HG02852 (cell line): Measurements from ENCODE around the gene DNPH1.

Source experiments
- ATAC-seq: cut with Tn5 transposase; IDR thresholded peaks from one replicate; pipeline ENCODE4 v1.9.1; 2021; ENCODE audit warnings: mild to moderate bottlenecking, moderate library complexity; ENCODE audit not compliant: unreplicated experiment

DNPH1 gene

DNA sequence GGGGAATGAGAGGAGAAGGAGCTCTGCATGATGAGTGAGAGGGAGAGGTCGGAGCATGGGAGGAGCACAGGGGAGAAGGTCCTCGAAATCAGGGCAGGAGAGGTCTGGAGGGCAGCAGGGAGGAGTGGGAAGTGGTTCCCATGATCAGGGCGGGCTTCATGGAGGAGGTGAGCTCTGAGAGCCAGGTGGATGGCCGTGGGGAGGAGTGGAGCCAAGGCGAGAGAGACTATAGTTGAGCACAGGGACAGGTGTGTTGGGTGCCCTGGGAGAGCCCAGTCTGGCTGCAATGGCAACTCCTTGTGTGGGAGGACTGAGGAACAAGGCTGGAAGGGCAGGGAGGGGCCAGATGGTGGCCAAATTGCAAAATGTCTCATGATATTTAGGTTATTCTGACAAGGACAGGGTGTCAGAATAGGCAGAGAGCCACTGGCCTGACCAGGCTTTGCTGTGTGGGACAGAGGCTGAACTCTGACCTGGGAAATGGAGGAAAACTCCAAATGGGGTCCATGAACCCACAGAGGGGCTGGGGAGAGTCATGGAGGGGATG is 35.4 kb upstream of the DNPH1 start:
- no peak for ATAC-seq

DNA sequence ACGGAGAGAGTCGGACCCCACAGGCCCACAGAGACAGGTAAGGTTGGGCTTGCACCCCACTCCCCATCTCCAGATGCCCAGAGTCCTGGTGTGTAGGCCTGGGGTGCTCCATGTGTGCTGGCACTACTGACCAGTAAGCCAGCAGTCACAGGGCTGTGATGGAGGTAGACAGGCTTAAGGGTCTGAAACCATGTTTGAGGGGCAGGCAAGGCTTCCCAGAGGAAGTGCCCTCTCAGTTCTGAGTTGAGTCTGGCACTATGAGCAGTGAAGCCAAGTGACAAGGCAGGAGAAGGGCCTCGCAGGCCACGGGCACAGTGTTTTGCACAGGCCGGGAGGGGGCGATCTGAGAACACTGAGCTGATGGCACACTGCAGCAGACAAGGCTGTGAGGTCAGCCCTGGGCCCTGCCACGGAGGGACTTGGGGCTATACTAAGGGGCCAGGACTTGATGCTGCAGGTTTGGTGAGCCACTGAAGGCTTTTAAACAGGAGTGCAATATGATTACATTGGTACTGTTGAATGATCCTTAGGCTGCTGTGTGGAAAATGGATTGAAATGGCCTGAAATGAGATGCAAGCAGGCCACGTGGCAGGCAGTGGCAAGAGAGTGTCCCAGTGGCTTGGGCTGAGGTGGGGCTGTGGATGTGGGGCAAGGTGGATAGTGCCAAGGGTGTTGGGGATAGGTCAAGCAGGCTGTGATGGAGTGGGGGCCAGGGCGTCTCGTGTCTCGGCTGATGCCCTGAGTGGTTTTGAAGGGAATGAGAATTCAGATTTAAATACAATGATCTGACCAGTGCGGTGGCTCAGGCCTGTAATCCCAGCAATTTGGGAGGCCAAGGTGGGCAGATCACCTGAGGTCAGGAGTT is 34.3 kb upstream of the DNPH1 start:
- ATAC-seq, result no peak

DNA sequence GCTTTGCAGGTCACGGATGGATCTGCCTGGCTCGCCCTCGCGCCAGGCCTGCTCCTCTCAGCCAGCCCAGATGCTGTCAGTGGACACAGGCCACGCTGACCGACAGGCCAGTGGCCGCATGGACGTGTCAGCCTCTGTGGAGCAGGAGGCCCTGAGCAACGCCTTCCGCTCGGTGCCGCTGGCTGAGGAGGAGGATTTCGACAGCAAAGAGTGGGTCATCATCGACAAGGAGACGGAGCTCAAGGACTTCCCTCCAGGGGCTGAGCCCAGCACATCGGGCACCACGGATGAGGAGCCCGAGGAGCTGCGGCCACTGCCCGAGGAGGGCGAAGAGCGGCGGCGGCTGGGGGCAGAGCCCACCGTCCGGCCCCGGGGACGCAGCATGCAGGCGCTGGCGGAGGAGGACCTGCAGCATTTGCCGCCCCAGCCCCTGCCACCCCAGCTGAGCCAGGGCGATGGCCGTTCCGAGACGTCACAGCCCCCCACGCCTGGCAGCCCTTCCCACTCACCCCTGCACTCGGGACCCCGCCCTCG is 33.6 kb upstream of the DNPH1 start:
- no peak for ATAC-seq

DNA sequence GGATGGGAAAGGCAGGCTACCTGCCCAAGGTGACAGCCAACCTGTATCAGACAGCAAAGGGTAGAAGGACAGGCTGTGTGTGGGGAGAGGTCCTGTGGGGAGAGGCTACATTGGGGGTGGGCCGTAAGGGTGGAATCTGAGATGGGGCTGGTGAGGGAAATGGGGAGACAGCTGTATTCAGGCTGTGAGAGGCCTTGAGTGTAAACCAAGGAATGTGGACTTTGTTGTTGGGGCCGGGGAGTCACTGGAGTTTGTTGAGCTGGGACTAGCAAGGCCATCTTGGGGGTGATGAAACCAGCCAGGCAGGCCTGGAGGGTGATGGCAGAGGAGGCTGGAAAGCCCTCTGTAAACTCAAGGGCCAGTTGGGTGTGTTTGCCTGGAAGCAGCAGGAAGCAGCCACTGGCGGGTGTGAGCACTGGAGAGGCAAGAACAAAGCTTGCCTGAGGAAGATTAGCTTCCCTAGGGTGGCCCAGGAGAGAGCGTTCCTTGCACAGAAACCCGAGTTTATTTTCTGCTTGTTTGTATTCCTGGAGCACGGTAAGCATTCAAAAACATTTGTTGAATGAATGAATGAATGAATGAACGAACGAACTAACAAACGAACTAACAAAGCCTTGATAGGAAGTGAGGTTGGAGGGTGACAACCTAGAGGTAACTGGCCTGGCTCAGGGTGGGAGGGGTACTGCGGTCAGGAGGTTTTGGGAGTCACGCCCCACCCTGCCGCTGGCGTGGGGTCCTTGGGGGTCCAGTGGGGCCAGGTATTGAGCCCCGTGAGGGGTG is 32.9 kb upstream of the DNPH1 start:
- no peak for ATAC-seq

DNA sequence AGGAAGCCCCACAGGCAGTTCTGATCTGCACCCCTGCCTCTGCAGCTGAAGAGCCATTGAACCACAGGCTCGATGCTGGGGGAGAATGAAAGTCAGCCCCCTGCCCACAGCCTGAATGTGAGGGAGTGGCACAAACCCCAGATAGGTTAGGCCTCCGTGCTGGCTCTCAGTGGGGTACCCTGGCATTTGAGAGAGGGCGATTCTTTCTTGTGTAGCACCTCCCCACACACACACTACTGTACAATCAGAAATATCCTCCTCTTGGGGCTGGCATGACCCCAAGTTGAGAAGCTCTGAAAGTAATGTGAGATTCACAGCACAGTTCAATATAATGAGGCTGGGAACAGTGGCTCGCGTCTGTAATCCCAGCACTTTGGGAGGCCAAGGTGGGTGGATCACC is 31.9 kb upstream of the DNPH1 start:
- no peak for ATAC-seq

DNA sequence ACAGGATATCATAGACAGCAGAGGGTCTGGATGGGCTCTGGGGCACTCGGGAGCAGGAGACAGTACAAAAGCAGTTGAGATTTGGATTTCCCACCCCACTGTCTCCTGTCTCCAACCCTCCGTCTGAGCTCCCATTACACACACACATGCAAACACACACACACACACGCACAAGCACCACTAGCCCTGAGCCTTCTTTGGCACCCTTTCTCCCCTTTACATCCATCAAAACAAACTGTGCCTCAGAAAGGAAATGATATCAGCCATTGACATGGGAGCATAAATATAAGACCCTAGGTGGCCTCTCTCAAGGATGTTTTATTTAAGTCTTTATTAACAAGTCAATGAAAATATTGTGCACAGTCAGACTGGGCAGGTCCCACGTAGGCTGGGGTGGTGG is 31.5 kb upstream of the DNPH1 start:
- ATAC-seq, result no peak

DNA sequence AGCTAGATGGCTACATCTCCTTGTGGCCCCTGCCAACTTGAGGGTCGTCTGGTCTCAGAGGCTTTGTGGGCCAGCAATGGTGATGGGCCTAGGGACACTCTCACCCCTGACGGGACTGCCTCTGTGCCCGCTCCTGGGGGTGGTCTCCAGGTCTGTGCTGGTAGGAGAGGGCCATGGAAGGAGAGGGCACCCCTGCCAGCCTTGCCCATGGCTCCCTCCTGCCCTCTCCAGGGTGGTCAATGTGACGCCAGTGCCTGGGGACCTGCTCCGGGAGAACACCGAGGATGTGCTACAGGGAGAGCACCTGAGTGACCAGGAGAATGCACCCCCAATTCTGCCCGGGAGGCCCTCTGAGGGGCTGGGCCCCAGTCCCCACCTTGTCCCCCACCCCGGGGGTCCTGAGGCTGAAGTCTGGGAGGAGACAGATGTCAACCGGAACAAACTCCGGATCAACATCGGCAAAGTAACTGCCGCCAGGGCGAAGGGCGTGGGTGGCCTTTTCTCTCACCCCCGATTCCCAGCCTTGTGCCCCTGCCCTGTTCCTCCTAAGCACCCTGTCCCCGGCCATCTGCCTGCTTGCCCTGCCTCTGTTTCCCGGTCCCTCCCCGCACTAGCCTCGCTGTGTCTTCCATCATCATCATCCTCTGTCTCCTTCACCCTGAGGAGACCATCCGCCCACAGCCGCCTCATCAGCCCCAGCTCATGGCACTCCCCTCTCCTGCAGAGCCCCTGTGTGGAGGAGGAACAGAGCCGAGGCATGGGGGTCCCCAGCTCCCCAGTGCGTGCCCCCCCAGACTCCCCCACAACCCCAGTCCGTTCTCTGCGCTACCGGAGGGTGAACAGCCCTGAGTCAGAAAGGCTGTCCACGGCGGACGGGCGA is 29.8 kb upstream of the DNPH1 start:
- ATAC-seq, result no peak

DNA sequence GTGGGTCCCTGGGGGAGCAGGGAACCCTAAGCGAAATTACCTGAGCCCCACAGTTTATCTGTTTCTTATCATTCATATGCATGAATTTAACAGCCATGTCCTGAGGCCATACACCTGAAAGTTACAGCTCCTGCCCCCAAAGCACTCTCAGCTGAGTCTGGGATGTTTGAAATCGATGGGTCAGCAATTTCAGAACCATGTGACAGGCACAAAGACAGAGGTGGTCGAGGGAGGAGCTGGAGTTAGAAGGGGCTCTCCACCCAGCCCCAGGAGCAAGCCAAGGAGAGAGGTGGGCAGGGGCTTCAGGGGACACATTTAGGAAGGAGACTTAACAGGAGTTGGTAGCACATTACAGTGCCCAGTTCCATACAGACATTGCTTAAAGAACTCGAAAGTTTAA is 28.9 kb upstream of the DNPH1 start:
- ATAC-seq, result no peak

DNA sequence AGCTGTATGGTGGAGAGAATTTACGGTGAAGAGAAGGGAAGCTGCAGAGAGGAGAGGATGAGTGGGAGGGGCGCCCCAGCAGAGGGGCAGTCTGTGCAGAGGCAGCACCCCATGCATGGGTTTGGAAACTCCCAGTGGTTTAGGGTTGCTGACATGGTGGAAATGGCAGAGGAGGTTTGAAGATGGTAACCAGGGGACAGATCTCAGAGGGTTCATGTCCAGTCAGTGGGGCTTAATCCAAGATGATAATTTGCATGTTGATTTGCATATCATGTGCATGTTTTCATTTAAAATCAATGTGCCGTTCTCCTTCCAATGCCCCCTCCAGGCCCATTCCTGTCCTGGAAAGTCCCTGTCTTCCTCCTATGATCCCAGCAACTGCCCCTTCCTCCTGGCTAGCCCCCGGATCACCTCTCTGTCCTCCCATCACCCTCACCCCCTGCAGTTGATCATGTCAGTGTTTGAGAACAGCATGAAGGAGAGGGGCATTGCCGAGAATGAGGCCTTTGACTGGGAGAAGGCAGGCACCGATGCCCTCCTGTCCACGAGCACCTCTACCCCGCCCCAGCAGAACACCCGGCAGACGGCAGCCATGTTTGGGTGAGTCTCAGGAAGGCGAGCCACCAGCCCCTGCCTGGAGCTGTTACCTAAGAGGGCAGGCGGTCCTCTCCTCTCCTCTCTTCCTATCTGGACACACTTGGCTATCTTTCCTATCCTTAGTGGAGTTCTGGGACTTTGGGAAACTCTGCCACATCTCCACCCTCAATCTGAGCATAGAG is 28.3 kb upstream of the DNPH1 start:
- no peak for ATAC-seq

DNA sequence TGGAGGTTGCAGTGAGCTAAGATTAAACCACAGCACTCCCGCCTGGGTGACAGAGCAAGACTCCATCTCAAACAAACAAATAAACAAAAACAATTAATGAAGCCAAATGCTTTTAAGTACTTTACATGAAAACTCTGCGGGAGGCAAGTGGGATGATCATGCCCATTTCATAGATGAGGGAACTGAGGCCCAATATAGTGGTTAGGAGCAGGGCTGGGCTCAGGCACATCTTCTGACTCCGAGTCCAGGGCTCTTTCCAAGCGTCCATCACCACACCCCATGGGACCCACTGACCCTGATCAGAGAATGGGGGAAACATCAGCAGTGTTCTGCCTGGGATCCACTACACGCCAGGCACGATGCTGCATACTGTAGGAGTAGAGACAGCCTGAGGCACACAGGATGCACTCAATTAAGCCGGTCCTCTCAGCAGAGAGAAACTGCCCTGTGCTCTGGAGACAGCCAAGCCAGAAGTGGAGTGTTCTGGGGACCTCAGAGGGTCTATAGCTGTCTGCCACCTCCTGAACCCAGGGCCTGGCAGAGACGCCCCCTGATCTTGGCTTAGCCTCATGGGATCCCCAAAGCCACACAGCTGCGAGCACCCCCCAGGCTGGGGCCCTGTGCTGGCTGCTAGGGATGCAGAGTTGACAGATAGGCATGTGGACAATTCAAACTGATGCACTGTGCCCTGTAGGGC is 27.5 kb upstream of the DNPH1 start:
- ATAC-seq, result no peak

DNA sequence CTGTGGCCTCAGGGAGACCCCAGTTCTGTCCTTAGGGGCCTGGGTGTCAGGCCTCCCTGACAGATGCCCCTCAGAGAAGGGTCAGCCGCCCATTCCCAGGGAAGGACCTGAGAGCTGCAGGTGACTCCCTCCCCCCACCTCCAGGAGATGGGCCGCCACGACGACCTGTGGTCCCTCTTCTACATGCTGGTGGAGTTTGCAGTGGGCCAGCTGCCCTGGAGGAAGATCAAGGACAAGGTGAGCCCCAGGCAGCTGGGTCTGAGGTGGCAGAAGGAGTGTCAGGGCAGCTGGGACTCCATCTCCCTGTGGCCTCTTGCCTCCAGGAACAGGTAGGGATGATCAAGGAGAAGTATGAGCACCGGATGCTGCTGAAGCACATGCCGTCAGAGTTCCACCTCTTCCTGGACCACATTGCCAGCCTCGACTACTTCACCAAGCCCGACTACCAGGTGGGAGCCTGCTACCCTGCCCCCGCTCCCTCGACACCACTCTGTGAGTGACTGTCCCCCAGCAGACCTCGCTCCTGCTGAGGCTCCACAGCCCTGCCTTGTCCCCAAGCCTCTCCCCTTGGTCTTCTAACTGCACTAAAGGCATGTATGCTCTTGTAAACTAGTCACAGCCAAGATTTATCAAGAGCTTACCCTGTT is 26.2 kb upstream of the DNPH1 start:
- ATAC-seq, result no peak

DNA sequence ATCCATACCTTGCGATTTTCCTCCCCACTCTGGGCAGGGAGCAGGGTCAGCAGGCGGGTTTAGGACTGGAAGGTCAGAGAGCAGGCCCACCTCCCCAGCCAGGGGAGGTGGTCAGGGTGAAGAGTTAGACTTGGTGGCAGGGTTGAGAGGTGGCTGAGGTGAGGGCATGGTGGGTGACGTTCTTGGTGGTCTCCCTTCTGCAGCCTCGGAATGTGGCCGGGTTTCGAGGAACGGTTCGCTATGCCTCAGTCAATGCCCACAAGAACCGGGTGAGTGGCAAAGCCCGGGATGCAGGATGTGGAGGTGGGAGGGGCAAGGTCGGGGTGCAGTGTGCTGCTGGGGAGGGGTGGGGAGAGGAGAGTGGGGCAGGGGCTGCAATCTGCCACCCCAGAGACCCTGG is 25.6 kb upstream of the DNPH1 start:
- ATAC-seq, result no peak

DNA sequence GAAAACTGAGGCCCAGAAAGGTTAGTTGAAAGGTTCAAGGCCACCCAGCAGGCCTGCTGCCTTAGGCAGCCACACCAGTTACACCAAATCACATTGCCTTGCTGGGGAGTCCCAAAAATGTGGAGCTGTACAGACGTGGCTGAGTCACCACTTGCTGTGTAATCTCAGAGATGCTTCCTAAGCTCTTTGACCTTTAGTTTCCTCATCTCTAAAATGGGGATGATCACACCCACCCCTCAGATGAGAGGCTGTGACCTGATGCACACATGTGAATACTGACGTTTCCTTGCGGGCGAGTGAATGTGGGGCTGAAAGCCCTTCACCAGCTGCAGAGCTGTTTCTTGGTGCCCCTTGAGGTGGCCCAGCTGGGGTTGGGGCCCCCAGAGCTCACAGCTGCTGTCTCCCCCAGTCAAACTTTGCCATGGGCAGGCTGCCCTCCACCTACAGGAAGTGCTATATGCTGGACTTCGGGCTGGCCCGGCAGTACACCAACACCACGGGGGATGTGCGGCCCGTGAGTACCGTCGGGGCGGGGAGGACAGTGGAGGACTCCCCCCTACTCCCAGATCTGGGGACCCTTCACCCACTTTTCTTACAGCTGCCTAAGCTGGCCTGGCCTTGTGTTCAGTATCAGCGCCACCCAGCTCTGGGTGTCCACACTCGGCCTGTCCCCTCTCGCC is 25.0 kb upstream of the DNPH1 start:
- ATAC-seq, result no peak

DNA sequence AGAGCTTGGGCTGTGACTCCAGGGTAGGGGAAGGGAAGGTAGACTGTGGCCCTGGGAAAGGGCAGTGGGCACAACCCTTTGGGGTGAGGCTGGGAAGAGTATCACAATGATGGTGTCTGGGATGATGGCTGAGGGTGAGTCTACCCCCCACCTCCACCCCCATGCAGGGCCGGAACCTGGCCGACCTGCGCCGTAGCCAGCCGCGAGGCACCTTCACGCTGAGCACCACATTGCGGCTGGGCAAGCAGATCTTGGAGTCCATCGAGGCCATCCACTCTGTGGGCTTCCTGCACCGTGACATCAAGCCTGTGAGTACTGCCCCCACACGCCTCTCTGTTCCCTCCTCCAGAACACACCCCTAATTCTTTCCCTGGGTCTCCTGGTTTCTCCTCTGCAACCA is 24.1 kb upstream of the DNPH1 start:
- no peak for ATAC-seq

DNA sequence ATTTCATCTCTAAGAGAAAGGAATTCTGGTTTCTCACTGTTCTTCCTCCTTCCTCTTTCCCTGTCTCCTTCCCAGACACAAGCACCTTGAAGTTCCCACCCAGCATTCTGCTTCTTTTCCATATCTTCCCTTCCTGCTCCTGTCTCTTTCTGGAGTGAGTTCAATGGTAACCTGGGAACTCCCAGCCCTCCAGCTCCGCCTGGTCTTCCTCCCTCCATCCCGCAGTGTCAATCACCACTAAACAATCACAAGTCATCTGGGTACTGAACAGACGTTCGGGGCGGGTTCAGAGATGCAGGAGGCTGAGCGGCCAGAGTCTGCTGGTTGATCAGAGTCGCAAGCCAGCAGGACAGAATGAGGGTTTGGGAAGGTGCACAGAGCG is 21.7 kb upstream of the DNPH1 start:
- no peak for ATAC-seq

DNA sequence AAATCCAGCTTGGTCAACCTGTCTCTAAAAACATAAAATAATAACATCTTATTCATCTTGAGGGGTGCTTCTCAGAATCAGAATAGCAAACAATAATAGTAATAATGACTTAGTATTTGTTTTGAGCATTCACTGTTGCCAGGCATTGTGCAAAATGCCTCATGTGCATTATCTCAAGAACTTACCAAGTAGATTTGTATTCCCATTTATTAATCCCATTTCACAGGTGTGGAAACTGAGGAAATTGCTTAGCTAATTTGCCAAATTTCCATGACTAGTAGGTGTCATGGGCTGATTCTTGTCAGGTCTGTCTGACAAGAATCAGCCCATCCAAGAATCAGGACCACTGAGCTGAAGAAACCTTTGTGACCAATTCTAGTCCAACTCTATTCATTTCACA is 19.5 kb upstream of the DNPH1 start:
- no peak for ATAC-seq

DNA sequence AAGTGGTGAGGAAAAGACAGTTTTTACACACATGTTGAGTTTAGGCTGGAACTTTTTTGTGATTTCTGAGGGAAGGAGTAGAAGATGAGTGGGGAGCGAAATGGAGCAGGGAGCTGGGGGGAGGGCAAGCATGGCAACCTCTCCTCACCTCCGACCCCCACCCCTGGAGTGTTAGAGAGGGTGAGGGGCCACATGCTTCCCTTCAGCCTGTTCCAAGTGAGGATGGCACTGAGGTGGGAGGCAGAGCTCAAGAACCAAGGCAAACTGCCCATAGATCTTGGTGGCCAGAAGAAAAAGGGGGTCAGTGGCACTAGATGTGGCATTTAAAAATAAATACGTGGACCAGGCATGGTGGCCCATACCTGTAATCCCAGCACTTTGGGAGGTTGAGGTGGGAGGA is 18.8 kb upstream of the DNPH1 start:
- ATAC-seq, result no peak
